PFSK-1 (cell line): ENCODE data around the gene ZNF280C.

ENCODE experiments used
- FOXP2 ChIP-seq: optimal IDR thresholded peaks from 2 replicates; pipeline ENCODE3; 2011; ENCODE audit warnings: borderline replicate concordance, control low read depth, inconsistent platforms; ENCODE audit not compliant: insufficient read depth; ENCODE audit errors: extremely low read length, extremely low read depth
- POLR2AphosphoS5 ChIP-seq: IDR thresholded peaks from 2 replicates; pipeline ENCODE4 v1.6.1; 2012; ENCODE audit warnings: low read depth, mild to moderate bottlenecking, control low read depth, low read length, moderate library complexity
- REST ChIP-seq, 2 experiments: IDR thresholded peaks; 2 replicates each; pipeline versions ENCODE4 v1.6.1 to v1.8.0; 2011 to 2012; ENCODE audit warnings: low read depth in 2 of 2, low read length in 2 of 2, control low read depth in 1 of 2, inconsistent platforms in 1 of 2, mild to moderate bottlenecking in 1 of 2, moderate library complexity in 1 of 2; ENCODE audit not compliant: insufficient read depth in 1 of 2
- SIN3A ChIP-seq: IDR thresholded peaks from 2 replicates; pipeline ENCODE4 v1.6.1; 2012; ENCODE audit warnings: mild to moderate bottlenecking, low read length, moderate library complexity, borderline replicate concordance; ENCODE audit not compliant: insufficient read depth

GRCh38 chrX:130190801-130191200 lies 77.9 kb downstream of the ZNF280C start:
- TF ChIP-seq POLR2AphosphoS5 = no peak
- no peak for TF ChIP-seq SIN3A
- no peak for TF ChIP-seq REST (IDR thresholded peaks at IDR 0.05; ENCODE audit: insufficient read depth in 1 of 2, low read depth in 2 of 2, low read length in 2 of 2)
- no peak for TF ChIP-seq FOXP2
